ENCODE measurements around the gene TMEM132A.
"Not testable (repeated sequence)": the region's sequence is repeated elsewhere in the genome, so short reads cannot be mapped to it uniquely, and the experiment has no call there.

TMEM132A gene

DNA sequence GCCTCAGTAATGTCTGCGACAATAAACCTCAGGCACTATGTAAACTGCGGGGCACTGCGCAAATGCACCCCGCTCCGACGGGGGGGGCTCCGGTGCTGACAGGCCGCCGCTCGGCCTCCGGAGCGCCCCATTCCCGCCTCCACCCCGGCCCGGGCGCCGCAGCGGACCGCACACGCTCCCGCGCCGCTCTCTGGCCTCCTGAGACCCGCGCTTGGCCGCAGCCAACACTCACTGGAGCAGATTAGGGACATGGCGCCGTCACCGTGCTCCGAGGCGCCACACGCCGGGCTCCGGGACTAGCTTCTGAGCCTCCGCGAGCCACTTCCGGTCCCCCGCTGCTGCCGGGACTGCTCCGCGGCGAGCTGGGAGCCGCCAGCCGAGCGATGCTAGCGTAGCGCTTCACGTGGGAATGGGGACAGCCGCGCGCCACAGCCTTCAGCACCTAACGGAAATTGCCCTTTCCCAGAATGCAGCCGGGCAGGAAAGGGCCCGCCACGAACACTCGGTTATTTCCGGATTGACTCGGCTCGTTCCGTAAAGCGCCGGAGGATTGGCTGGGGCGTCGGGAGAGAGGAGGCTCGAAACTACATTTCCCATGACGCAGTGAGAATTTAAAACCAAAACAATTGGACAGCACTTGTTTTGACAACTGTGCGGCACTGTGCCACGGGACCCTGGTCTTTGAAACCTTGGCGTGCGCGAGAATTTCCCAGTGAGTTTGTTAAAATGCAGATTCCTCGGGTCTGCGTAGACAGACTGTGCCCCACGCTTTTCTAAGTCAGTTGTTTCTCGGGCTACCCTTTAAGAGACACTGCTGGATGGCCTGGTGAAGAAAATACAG, 17.9 kb upstream of the TMEM132A start, which contains the start of gene PRPF19:
Gene PRPF19 (minus strand): TSS at position 454 of the 841 bp plus-strand sequence. CDS start 203 bp downstream, at position 251.
- peak; percentile 98 for DNase-seq

GRCh38 chr11:60908803-60909202, 15.5 kb upstream of the TMEM132A start:
- no peak for DNase-seq

GRCh38 chr11:60909680-60910280, 14.5 kb upstream of the TMEM132A start:
- not testable (repeated sequence) for DNase-seq

DNA sequence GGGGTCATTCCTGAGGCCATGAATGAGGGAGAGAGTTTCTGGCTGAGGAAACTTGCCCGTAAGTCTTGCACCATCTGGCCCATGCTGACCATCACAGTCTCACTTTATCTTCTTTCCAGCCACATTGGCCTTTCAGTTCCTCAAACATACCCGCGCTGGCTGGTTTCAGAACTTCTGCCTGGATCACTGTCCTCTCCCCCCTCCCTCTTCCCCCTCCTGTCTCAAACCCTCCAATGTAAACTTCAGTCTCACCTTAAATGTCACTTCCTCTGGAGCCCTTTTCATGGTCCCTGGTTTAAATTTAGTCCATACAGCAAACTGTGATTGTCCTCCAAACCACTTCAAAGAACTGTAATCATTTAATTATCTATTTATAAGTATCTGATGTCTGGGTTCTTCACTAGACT, 14.0 kb upstream of the TMEM132A start:
- DNase-seq = no peak

DNA sequence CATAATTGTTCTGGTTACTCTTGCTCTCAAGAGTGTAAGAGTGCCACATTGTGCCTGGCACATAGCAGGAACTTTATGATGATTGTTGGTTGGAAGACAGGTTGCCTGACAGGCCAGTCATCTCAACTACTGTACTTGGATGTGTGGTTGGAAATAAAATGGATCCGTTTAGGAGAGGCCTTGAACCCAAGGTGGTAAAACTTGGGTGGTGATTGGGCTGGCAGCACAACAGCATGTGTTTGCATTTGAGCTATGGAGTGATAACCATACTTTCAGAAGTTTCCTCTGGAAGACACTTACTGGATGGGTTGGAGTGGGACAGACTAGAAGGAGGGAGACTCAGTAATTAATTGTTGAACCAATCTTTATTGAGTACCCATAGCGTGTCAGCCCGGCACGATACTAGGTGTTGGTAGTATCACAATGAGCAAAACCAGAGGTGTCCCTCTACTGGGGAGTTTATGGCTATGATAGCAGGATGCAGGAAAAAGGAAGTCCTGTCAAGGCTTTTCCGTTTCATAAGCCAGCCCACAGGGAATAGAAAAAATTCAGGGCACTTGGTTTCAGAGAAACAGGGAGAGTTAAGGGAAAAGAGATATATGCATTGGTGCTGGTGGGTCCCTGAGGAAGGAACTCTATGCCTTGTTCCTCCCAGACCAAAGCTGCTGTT, 13.4 kb upstream of the TMEM132A start:
- DNase-seq = no peak

GRCh38 chr11:60912223-60912850, 11.9 kb upstream of the TMEM132A start:
- DNase-seq = no peak

- no peak for DNase-seq
These were observed 11.3 kb upstream of the TMEM132A start for GRCh38 chr11:60912851-60913528.

DNA sequence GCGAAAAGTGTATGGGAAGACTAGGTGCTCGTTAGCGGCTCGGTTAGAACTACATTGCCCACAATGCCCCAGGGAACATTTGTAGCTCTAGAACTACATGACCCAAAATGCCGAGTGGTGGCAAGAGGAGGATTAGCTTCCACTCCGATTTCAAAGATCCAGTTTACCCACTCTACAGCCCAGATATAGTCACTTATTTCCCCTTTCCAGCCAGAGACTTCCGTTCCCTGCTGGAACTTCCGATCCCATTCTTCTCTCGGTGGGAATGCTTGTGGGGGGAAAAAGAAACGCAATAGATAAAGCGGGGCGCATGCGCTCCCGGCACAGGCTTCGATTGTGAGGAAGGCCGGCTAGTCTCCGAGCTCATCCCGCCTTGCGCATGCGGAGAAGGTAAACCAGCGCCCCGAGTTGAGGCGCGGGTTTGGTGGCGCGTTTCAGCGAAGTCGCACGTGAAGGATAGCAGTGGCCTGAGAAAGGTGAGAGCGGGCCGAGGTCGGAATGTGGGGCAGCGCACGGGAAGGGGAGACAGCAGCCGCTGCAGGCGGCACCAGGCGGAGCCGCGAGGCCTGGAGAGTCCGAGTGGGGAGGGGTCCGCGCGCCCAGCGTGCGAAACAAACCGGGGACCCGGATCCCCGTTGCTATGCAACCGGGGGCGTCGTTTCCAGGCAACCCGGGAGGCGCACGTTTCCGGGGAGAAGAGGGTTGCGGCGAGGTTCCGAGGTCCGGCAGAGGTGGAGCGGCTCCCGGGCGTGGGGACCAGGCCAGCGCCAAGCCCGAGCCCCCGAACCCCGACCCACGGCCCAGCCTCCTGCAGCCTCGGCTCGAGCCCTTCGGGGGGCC, 10.2 kb upstream of the TMEM132A start, which contains the start of gene TMEM109:
Gene TMEM109 (plus strand): TSS at position 366 of the 840 bp plus-strand sequence. CDS start 5,536 bp downstream, outside the sequence.
- DNase-seq = peak; percentile 93

- peak; percentile 57 for DNase-seq
These were observed 9.5 kb upstream of the TMEM132A start for GRCh38 chr11:60914633-60915247.

- peak; percentile 81 for DNase-seq
These were observed 8.9 kb upstream of the TMEM132A start for GRCh38 chr11:60915248-60915914.

GRCh38 chr11:60916669-60917206, 7.5 kb upstream of the TMEM132A start:
- DNase-seq = no peak

DNA sequence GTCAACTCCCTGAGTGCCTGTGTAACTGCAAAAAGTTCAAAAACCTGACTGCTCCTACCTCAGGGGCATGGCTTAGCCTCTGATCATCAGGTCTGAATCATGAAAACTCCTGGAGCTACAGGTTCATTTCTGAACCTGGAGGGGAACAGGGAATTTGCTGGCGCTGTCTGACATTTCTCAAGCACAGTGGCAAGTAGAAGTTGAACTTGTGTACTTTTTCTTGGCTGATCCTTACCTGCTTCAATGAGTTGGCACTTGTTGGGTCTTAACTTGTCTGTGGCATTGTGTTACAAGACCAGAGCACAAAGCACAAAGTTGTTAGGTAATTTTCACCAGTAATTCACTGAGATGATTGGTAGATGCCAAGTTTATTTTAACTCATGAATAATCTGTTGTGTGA, 7.0 kb upstream of the TMEM132A start:
- no peak for DNase-seq

DNA sequence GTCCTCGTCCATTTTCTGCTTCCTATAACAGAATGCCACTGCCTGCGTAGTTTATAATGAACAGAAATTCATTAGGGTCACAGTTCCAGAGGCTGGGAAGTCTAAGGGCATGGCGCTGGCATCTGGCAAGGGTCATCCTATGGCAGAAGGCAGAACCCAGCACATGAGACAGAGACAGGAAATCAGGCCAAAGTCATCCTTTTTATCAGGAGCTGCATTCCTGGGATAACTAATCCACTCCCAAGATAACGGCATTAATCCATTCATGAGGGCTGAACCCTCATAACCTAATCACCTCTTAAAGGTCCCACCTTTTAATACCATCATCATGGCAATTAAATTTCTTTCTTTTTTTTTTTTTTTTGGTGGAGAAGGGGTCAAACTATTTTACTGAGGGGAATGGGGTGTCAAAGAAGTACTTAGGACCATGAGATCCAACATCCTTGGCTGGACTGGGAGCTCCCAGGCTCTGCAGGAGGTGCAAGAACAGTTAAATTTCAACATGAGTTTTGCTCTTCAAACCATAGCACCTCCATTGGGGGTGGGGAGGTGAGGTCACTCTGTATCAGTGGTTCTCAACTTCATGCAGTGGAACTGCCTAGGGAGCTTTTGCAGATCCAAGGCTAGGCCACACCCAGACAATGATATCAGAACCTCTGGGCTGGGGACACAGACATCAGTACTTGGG, 5.9 kb upstream of the TMEM132A start:
- no peak for DNase-seq

DNA sequence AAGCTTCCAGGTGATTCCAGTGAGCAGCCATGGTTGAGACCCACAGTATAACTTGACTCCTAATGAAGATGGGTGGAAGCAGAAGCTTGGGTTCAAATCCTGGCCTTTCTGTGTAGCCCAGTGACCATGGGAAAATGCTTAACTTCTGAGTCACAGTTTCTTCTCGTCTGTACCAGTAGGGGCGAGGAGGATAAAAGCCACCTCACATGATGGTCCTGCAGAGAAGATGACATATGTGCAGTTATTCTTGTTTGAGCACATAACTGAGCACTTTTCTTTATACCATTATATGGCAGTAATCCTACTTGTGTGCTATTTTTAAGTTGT, 5.4 kb upstream of the TMEM132A start:
- DNase-seq = no peak

GRCh38 chr11:60919320-60919719, 4.9 kb upstream of the TMEM132A start:
- no peak for DNase-seq

- no peak for DNase-seq
These were observed 4.3 kb upstream of the TMEM132A start for GRCh38 chr11:60919956-60920355.

- no peak for DNase-seq
These were observed 3.0 kb upstream of the TMEM132A start for GRCh38 chr11:60921259-60921658.

GRCh38 chr11:60921777-60922335, 2.4 kb upstream of the TMEM132A start:
- no peak for DNase-seq

DNA sequence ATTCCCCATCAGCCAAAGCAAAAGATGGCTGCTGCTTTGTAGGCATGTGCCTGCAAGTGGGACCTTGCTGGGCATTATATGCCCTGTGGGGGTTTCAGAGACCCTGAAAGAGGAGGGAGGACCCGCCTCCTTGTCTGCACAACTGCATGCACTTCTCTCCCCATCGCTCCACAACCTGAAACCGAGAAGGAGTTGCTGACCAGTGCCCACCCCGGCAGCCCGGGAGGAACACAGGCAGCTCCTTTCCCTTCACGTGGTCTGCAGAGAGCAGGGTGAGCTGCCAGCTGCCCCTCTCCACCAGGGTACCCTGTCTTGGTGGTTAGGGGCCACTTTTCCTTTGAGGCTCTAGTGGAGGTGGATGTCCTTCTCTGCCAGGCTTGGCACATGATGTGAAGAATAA, 1.4 kb upstream of the TMEM132A start:
- DNase-seq = no peak
